Tibial nerve (tissue), 4 donors: ENCODE results near the gene SEPTIN5. TPM values are rescaled to one million over a fixed set of nuclear protein-coding genes. Genes with fewer than 3 reads are reported as not detected.
"Not testable (repeated sequence)": the region's sequence is repeated elsewhere in the genome, so short reads cannot be mapped to it uniquely, and the experiment has no call there.

Experiments
- DNase-seq, 2 donors: peaks; one replicate each; pipeline ENCODE4 v3.0.0-alpha.2; 2019; ENCODE audit warnings: low spot score in 2 of 2
- H3K27ac ChIP-seq, 4 donors: fragments of 200-600 bp; sonication (generic) in 3 of 4; one replicate each; pipeline ENCODE4 v1.5.1; 2017 to 2019; ENCODE audit warnings: mild to moderate bottlenecking in 1 of 4
- H3K27me3 ChIP-seq, 2 donors: fragments of 200-600 bp; sonication (generic) in 1 of 2; one replicate each; pipeline versions ENCODE4 v1.5.1 to v1.6.0; 2017 to 2019
- H3K36me3 ChIP-seq, 3 donors: fragments of 200-600 bp; sonication (generic); one replicate each; pipeline ENCODE4 v1.5.1; 2018 to 2019
- H3K4me1 ChIP-seq, 4 donors: fragments of 200-600 bp; sonication (generic) in 3 of 4; one replicate each; pipeline ENCODE4 v1.5.1; 2017 to 2019
- H3K4me3 ChIP-seq, 4 donors: fragments of 200-600 bp; sonication (generic) in 3 of 4; one replicate each; pipeline ENCODE4 v1.5.1; 2017 to 2019; ENCODE audit warnings: mild to moderate bottlenecking in 1 of 4, moderate library complexity in 1 of 4
- H3K9me3 ChIP-seq, 4 donors: fragments of 200-600 bp; sonication (generic) in 3 of 4; one replicate each; pipeline ENCODE4 v1.5.1; 2017 to 2019
- EP300 ChIP-seq, 2 donors: sonication (generic); formaldehyde crosslinking; IDR thresholded peaks; one replicate each; pipeline ENCODE4 v1.6.1; 2017; ENCODE audit warnings: antibody characterized with exemption in 2 of 2, mild to moderate bottlenecking in 1 of 2
- POLR2A ChIP-seq, 2 donors: fragments of 450-650 bp; IDR thresholded peaks; one replicate each; pipeline ENCODE4 v1.6.1; 2017; ENCODE audit warnings: antibody characterized with exemption in 2 of 2, mild to moderate bottlenecking in 2 of 2, moderate library complexity in 2 of 2
- WGBS, 2 donors: methylation state at CpG; one replicate each; pipeline ENCODE4 v1.1.5; 2018; 5-methylcytosine and 5-hydroxymethylcytosine counted together
- total RNA-seq, 4 donors: library from RNA; depleted of rRNA; stranded (reverse); fragments of >200 nt; gene quantifications; one replicate each; pipeline ENCODE4 v1.1.0, GENCODE V29; 2016
- TF ChIP-seq, protein P1 (sequence below), 5 experiments: fragments of 200-600 bp in 3 of 5; fragments of 450-650 bp in 2 of 5; sonication (generic) in 3 of 5; IDR thresholded peaks; one replicate each; pipeline ENCODE4 v1.5.1; 2016 to 2019; ENCODE audit warnings: antibody characterized with exemption in 5 of 5, mild to moderate bottlenecking in 3 of 5, moderate library complexity in 2 of 5

SEPTIN5 gene
- total RNA-seq, 4 donors from 2014 or later, result 11.4 to 29.1 (median 25.2) TPM

DNA sequence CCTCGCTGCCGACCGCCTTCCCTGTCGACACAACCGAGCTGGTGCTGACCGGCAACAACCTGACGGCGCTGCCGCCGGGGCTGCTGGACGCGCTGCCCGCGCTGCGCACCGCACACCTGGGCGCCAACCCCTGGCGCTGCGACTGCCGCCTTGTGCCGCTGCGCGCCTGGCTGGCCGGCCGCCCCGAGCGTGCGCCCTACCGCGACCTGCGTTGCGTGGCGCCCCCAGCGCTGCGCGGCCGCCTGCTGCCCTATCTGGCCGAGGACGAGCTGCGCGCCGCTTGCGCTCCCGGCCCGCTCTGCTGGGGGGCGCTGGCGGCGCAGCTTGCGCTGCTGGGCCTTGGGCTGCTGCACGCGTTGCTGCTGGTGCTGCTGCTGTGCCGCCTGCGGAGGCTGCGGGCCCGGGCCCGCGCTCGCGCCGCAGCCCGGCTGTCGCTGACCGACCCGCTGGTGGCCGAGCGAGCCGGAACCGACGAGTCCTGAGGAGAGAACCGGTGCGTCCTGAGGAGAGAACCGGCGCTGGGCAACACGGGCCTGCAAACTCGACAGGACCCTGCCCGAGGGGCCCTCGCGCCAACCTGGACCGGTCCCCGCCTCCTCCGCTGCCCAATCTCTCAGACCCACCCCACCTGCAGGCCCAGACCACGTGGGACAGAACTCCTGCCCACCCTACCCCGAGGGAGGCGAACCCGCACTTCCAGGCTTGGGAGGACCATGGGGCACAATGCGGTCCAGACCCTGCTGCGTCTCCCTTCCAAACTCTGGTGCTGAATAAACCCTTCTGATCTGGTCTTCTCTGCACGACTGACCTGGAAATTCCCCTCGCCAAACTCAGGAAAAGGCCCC lies 9.9 kb downstream of the SEPTIN5 start:
- Histone ChIP-seq H3K36me3 (peaks cover 0 to 26% (median 0%) of the 10 kb centered on the region in 3 donors), H3K4me3 (peak overlapping the region in 2 of 4 donors; percentile 5 to 17), H3K9me3 (no peaks in the 10 kb centered on the region), H3K27me3 (peaks cover 0 to 43% of the 10 kb centered on the region in 2 donors), H3K4me1 (peaks cover 0 to 20% (median 5%) of the 10 kb centered on the region in 4 donors), H3K27ac (no peak overlapping the region)
- DNase-seq, result no peak
- TF ChIP-seq, protein P1, sequence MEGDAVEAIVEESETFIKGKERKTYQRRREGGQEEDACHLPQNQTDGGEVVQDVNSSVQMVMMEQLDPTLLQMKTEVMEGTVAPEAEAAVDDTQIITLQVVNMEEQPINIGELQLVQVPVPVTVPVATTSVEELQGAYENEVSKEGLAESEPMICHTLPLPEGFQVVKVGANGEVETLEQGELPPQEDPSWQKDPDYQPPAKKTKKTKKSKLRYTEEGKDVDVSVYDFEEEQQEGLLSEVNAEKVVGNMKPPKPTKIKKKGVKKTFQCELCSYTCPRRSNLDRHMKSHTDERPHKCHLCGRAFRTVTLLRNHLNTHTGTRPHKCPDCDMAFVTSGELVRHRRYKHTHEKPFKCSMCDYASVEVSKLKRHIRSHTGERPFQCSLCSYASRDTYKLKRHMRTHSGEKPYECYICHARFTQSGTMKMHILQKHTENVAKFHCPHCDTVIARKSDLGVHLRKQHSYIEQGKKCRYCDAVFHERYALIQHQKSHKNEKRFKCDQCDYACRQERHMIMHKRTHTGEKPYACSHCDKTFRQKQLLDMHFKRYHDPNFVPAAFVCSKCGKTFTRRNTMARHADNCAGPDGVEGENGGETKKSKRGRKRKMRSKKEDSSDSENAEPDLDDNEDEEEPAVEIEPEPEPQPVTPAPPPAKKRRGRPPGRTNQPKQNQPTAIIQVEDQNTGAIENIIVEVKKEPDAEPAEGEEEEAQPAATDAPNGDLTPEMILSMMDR (IDR thresholded peaks at IDR 0.05), result no peak
- no peak for TF ChIP-seq EP300 (IDR thresholded peaks at IDR 0.05)
- TF ChIP-seq POLR2A (IDR thresholded peaks at IDR 0.05), result no peak
- WGBS, 2 donors, result 39 to 42% methylated on average over 42 to 58 of the region's 89 CpGs

DNA sequence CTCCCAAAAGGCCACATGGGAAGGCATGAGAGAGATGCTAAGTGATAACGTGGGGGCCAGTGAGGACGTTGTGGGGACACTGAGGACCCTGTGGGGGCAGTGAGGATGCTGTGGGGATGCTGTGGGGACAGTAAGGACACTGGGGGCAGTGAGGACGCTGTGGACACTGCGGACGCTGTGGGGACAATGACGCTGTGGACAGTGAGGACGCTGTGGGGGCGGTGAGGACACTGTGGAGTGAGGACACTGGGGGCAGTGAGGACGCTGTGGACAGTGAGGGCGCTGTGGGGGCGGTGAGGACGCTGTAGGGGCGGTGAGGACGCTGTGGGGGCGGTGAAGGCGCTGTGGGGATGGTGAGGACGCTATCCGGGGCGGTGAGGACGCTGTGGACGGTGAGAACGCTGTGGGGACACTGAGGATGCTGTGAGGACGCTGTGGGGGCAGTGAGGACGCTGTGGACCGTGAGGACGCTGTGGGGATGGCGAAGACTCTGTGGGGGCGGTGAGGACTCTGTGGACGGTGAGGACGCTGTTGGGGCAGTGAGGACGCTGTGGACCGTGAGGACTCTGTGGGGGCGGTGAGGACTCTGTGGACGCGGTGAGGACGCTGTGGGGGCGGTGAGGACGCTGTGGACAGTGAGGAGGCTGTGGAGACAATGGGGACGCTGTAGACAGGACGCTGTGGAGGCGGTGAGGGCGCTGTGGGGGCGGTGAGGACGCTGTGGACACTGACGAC lies 10.8 kb downstream of the SEPTIN5 start:
- Histone ChIP-seq H3K27me3 (peaks cover 0 to 43% of the 10 kb centered on the region in 2 donors), H3K4me3 (no peak overlapping the region), H3K9me3 (no peaks in the 10 kb centered on the region), H3K27ac (no peak overlapping the region), H3K36me3 (peaks cover 0 to 26% (median 0%) of the 10 kb centered on the region in 3 donors), H3K4me1 (peaks cover 0 to 20% (median 4%) of the 10 kb centered on the region in 4 donors)
- no peak for DNase-seq
- no peak for TF ChIP-seq POLR2A (IDR thresholded peaks at IDR 0.05)
- TF ChIP-seq, protein P1 (IDR thresholded peaks at IDR 0.05), result no peak
- no peak for TF ChIP-seq EP300 (IDR thresholded peaks at IDR 0.05)
- WGBS, 2 donors, result 59 to 66% methylated on average over 45 of the region's 45 CpGs

DNA sequence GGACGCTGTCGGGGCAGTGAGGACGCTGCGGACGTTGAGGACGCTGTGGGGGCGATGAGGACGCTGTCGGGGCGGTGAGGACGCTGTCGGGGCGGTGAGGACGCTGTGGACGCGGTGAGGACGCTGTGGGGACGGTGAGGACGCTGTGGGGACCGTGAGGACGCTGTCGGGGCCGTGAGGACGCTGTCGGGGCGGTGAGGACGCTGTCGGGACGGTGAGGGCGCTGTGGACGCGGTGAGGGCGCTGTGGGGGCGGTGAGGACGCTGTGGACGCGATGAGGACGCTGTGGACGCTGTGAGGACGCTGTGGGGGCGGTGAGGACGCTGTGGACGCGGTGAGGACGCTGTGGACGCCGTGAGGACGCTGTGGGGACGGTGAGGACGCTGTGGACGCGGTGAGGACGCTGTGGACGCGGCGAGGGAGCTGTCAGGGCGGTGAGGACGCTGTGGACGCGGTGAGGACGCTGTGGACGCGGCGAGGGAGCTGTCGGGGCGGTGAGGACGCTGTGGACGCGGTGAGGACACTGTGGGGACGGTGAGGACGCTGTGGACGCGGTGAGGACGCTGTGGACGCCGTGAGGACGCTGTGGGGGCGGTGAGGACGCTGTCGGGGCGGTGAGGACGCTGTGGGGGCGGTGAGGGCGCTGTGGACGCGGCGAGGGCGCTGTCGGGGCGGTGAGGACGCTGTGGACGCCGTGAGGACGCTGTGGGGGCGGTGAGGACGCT lies 11.9 kb downstream of the SEPTIN5 start:
- not testable (repeated sequence) for H3K27ac ChIP-seq, H3K9me3 ChIP-seq, H3K4me3 ChIP-seq, DNase-seq
- peaks cover 0 to 29% (median 10%) of the 10 kb centered on the region in 4 donors for H3K4me1 ChIP-seq
- H3K27me3 ChIP-seq, result peaks cover 0 to 38% of the 10 kb centered on the region in 2 donors
- H3K36me3 ChIP-seq, result peaks cover 0 to 16% (median 0%) of the 10 kb centered on the region in 3 donors
- WGBS, 2 donors, result 85 to 88% methylated on average over 96 of the region's 96 CpGs

DNA sequence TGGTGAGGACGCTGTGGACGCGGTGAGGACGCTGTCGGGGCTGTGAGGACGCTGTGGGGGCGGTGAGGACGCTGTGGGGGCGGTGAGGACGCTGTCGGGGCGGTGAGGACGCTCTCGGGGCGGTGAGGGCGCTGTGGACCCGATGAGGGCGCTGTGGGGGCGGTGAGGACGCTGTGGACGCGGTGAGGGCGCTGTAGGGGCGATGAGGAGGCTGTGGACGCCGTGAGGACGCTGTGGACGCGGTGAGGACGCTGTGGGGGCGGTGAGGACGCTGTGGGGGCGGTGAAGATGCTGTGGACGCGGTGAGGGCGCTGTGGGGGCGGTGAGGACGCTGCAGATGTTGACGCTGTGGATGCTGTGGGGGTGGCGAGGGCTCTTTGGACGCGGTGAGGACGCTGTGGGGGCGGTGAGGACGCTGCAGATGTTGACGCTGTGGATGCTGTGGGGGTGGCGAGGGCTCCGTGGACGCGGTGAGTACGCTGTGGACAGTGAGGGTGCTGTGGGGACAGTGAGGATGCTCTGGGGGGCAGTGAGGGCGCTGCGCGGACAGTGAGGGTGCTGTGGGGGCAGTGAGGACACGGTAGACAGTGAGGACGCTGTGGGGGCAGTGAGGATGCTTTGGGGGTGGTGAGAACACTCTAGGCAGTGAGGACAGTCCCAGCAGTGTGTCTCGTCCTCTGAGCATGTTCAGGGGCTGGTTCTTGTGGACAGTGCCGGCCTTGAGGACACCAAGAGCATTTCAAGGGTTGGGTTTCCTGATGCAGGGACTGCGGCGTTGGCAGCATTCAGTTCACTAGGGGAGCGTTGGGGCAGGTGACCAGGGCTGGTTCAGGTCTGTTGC lies 13.2 kb downstream of the SEPTIN5 start:
- peaks cover 0 to 4% (median 0%) of the 10 kb centered on the region in 3 donors for H3K36me3 ChIP-seq
- TF ChIP-seq POLR2A (IDR thresholded peaks at IDR 0.05), result no peak
- no peak for TF ChIP-seq EP300 (IDR thresholded peaks at IDR 0.05)
- TF ChIP-seq, protein P1 (IDR thresholded peaks at IDR 0.05), result no peak
- no peaks in the 10 kb centered on the region for H3K9me3 ChIP-seq
- H3K4me1 ChIP-seq, result peaks cover 0 to 29% (median 10%) of the 10 kb centered on the region in 4 donors
- H3K27ac ChIP-seq, result no peak overlapping the region
- H3K27me3 ChIP-seq, result peaks cover 0 to 25% of the 10 kb centered on the region in 2 donors
- WGBS, 2 donors, result 60 to 64% methylated on average over 61 of the region's 61 CpGs
- DNase-seq, result no peak
- H3K4me3 ChIP-seq, result no peak overlapping the region

DNA sequence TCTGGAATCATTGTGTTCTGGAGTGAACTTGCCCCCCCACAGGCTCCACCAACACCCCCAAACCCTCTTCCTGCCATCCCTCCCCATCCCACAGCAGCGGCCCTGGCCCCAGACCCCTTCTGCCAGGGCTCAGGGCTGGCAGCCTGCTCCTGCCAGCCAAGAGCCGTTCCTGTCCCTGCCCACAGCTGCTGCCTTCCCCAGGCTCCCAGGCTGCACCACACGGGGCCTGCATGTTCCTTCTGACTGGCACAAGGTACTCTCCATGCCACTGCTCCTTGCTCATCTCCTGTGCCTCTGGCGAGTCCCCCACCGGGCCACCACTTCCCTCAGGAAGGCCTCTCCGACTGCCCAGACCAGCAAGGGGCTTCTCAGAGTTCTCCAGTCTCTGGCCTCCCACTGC lies 14.0 kb downstream of the SEPTIN5 start:
- WGBS, 2 donors, result 75 to 85% methylated on average over 5 to 6 of the region's 6 CpGs
- Histone ChIP-seq H3K27me3 (peaks cover 0 to 18% of the 10 kb centered on the region in 2 donors), H3K36me3 (no peaks in the 10 kb centered on the region), H3K27ac (no peak overlapping the region), H3K4me1 (peaks cover 0 to 22% (median 8%) of the 10 kb centered on the region in 4 donors), H3K4me3 (no peak overlapping the region), H3K9me3 (no peaks in the 10 kb centered on the region)
- TF ChIP-seq EP300 (IDR thresholded peaks at IDR 0.05), result no peak
- TF ChIP-seq, protein P1 (IDR thresholded peaks at IDR 0.05), result no peak
- TF ChIP-seq POLR2A (IDR thresholded peaks at IDR 0.05), result no peak
- DNase-seq, result no peak
